Measurements from ENCODE around the gene ANXA6. TPM values are rescaled to one million over a fixed set of nuclear protein-coding genes. Genes with fewer than 3 reads are reported as not detected.
"Not testable (repeated sequence)": the region's sequence is repeated elsewhere in the genome, so short reads cannot be mapped to it uniquely, and the experiment has no call there.

ANXA6 gene
- total RNA-seq: 123 TPM

DNA sequence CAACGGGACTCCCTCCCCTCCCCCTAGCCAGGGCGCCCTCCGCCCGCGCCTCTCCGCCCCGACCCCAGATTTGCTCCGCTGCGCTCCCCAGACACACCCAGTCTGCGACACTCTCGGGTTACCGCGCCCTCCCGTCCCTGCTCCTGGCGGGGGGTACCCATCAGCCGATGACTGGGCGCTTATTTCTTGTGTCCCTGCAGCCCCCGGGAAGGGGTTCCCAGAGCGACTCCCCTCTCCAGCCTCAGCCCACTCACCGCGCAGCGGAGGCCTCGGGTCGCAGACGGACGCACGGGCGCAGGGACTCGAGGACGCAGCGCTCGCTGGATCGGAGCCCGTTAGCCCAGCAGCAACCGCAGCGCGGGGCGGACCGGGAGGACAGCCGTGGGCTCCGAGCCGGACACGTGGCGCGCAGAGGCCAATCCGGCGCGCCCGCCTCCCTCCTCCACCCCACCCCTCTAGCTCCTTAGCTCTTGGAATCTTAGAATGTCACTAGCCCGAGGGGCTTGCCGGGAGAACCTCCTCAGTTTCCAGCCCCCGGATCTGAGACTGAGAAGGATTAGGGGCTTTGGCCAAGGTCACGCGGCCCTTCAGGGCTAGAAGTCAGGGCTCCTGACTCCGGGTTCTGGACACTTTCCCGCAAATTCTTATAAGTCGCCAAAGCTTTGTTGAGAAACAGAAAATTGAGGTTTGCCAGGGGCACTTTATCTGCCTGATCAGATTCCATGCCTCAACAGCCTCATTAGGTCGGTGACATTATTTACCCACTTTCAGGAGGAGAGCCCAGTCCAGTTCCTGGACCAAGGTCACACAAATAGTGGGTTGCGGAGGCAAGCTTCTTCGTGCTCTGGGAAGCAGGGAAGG, at the start of gene ANXA6:
Gene ANXA6, minus strand, starts transcription at position 354 of the 861 bp plus-strand sequence. CDS start 9,878 bp downstream, outside the sequence.
- peak; percentile 82 for DNase-seq (ENCODE audit: low spot score)

DNA sequence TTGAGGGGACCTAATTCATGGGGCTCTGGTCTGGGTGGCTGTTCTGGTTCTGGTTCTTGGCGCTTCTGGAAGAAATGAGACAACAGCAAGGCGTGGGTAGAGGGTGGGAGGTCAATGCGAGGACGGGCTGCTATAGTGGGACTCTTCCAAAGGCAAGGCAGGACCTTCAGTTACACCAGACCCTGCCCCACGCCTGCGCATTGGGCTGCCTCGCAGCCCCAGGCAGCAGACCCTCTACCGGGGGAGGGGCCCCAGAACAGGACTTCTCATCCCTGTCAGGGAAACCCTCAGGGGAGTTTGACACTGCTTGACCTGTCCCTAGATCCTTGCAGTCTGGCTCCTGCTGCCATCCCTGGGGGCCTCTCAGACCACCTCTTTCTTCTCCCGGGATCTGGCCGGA, 47.8 kb upstream of the ANXA6 start:
- DNase-seq (ENCODE audit: low spot score): peak; percentile 34

DNA sequence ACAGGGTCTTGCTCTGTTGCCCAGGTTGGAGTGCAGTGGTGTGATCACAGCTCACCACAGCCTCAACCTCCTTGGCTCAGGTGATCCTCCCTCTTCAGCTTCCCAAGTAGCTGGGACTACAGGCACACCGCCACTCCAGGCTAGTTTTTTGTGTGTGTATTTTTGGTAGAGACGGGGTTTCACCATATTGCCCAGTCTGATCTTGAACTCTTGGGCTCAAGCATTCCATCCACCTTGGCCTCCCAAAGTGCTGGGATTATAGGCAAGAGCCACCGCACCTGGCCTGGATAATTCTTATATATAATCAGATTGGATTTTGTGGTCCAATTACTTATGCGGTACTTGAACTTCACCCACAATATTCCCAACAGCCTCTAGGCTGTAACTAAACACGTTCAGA, 46.5 kb upstream of the ANXA6 start:
- DNase-seq (ENCODE audit: low spot score): peak; percentile 6

DNA sequence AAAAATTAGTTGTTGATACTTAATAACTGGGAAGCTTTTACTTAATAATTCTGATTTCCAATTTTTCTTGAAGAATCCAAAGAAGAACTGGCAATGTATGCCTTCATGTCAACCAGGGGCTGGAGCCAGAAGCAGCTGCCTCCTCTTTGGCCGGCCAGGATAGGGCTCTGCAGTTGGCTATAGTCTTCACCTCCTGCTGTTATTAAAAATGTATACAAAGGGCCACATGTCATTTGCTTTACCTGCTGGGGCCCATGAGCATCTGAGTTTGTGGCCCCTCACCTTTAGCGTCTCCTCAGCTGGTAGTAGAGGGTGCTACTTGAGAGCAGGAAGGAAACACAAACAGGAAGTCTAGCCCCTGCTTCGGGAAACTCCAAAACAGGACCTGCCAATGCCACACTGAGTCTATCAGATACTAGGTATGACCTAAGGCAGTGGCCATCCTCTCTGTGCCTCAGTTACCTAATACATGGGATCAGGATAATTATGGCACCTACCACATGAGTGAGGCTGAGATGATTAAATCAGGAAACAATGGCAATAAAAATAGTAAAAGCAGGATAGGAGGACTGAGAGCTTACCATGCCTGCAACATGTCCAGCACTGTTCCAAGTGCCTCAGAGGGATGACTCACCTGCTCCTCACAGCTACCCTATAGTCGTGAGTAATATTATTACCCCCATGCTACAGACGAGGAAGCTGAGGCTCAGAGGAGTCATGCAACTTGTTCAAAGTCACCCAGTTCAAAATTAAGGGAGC, 45.0 kb upstream of the ANXA6 start:
- DNase-seq (ENCODE audit: low spot score): peak; percentile 27

DNA sequence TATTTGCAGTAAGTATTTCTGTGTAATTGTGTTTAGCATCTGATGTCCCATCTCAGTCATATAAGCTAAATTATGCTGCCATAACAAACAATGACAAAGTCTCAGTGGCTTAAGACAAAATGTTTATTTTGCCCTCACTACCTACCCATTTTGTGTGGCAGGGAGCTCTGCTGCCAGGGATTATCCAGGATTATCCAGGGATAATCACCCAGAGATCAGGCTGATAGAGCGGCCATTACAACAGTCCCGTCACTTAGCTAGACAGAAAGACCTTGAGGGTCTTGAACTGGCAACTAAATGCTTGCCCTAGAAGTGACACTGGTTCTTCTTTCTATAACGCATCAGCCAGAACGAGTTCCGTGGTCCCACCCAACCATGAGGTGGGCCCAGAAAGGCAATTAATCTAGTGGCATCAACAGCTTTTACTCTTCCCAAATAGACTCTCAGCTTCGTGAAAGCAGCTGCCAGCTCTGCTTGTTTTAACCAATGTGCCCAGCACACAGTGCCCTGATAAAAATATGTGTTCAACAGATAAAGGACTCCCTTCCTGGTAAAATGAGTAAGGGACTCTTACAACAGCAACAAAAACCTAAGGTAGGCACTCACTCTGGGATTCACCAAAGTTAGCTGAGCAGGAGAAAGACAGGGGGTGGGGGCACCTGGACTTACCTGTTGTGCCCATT, 43.5 kb upstream of the ANXA6 start:
- DNase-seq (ENCODE audit: low spot score): peak; percentile 13

DNA sequence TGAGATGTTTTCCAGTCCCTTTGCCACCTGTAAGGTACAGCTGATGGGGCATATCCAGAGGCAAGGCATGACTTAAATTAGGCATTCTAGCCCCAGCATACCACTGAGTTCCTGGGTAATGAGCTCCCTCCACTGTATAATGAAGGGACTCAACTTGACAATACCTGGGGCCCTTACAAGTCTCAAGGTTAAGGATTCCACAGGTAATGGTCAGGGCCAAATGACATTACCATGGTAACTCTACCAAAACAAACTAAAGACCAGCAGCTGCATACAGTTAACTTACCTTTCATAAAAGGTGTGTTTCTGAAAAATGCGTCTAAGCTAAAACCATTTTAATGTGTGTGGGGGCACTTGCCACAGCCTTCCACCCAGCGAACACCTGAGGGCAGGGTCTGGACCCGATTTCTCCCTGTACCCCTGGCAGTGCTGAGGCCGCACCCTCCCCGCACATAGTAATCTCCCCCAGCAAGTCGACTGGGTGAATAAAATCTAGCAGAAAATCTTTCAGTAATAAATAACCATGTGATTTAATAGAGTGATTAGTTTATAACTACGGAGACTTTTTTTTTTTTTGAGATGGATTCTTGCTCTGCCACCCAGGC, 42.1 kb upstream of the ANXA6 start:
- peak; percentile 19 for DNase-seq (ENCODE audit: low spot score)

DNA sequence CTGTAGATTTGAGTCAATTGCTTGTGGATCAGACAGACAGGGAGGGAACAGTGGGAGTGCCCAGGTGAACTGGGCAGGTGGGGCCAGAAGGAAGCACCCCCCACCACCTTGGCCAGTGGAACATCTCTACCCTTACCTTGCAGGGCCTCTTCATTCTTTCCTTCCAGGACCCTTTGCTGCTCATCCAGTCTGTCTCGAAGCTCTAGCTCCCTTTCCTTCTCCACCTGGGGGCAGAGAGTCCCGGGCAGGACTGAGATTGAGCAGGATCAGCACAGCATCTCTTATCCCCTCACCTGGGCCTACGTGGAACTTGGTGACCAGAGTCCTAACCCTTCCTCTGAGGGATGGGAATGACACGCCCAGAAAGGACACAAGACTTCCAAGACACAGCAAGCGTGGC, 41.3 kb upstream of the ANXA6 start:
- peak; percentile 26 for DNase-seq (ENCODE audit: low spot score)

DNA sequence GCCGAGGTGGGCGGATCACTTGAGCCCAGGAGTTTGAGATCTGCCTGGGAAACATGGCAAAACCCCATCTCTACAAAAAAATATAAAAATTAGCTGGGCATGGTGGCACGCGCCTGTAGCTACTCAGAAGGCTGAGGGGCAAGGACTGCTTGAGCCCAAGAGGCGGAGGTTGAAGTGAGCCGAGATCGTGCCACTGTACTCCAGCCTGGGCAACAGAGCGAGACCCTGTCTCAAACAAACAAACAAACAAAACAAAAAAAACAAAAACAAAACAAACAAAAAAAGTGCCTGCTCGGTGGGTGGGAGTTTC, 39.7 kb upstream of the ANXA6 start:
- DNase-seq (ENCODE audit: low spot score): not testable (repeated sequence)

DNA sequence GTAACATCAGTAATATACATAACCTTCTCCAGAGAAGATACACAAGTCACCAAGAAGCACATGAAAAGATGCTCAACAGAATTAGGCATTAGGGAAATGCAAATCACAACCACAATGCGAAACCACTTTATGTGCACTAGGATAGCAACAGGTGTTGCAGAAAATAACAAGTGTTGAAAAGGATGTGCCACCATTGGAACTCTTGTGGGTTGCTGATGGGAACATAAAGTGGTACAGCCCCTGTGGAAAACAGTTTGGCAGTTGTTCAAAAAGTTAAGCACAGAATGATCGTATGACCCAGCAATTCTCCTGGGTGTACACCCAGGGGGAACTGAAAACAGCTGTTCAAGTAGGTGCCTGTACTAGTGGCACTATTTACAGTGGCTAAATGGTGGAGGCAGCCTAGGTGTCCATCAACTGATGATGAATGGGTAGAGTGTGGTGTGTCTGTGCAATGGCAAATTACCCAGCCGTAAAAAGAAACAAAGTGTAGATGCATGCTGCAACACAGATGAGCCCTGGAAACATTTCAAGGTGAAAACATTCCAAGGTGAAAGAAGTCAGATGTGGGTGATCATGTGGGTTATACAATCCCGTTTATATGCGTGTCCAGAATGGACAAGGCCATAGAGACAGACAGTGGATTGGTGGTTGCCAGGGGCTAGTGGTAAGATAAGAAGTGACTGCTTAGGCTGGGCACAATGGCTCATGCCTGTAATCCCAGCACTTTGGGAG, 39.1 kb upstream of the ANXA6 start:
- DNase-seq (ENCODE audit: low spot score): peak; percentile 34

DNA sequence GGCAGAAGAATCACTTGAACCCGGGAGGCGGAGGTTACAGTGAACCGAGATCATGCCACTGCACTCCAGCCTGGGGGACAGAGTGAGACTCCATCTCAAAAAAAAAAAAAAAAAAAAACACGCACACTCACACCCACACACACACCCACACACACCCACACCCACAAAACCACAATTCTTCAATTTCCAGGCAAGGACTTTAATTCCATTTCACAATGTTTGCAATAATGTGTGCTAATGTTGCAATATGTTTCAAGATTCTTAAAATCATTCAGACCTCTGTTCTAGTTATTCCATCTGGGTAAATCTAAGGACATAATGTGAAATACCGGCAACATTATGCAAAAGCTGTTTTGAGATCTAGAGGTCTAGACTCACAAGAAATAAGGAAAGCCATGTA, 38.0 kb upstream of the ANXA6 start:
- DNase-seq (ENCODE audit: low spot score): peak; percentile 25

DNA sequence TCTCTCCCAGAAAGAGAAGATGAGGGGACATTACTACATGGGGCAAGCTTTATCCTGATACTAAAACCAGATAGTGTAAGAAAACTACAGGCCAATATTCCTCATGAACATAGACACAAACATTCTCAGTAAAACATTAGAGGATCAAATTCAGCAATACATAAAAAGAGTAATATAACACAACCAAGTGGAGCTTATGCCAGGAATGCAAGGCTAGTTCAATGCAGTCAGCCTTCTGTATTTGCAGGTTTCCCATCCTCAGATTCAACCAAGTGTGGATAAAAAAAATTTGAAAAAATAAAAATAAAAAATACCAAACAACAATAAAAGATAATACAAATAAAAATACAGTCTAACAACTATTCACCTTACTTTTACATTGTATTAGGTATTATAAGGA, 35.0 kb upstream of the ANXA6 start:
- DNase-seq (ENCODE audit: low spot score): no peak

DNA sequence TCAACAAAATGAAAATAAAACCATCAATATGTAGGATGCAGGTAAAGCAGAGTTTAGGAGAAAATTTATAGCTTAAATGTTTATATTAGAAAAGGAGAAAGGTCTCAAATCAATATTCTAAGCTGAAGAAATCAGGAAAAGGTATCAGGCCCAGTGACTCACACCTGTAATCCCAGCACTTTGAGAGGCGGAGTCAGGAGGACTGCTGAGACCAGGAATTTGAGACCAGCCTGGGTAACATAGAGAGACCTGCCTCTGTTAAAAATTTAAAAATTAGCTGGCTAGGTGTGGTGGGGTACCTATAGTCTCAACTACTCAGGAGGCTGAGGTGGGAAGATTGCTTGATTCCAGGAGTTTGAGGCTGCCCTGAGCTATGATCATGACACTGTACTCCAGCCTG, 34.1 kb upstream of the ANXA6 start:
- DNase-seq (ENCODE audit: low spot score): peak; percentile 9

DNA sequence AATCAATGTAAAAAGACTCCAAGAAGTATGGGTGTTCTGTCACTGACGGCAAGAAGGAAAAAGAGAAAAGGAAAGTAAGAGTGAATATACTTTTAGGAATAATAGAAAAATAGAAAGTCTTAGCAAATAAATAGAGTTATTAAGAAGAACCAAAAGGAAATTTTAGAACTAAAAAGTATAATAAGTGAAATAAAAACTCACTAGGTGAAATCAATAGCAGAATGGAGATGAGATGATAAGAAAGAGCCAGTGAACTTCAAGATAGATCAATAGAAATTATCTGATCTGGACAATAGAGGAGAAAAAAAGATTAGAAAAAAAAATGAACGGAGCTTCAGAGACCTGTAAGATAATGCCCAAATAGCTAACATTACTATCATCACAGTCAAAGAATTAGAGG, 31.6 kb upstream of the ANXA6 start:
- DNase-seq (ENCODE audit: low spot score): no peak

DNA sequence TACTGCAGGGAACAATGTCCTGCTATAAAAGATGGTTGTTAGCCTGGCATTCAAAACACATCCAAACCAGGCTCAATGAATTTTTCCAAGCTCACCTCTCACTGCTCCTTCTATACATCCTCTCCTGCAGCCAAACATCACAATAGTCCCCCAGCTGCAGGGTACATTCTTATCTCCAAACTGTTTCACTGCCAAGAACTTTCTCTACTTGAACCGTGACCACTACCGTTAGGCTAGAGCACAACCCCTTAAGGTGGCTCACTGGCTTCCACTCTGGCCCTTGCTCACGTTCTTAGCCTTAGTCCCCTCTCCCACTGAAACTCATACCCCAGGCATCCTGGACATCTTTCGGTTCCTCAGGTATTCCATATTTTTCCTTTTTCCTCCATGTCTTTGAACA, 29.0 kb upstream of the ANXA6 start:
- DNase-seq (ENCODE audit: low spot score): peak; percentile 7

DNA sequence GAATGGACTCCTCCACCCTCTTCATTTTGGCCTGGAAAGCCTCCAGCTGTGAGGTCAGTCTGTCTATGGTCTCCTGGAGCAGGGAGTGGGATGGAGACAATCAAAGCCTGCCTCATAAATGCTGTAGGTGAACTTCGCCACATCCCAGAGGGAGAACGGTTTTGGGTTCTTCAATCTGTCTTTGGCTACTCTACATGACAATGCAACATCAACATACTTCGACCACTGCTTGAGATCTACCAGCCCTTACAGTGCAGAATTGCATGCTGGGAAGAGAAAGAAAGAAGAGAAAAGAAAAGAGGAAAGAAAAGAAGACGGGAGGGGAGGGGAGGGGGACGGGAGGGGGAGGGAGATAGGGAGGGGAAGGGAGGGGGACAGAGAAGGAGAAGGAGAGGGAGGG, 28.5 kb upstream of the ANXA6 start:
- DNase-seq (ENCODE audit: low spot score): no peak

DNA sequence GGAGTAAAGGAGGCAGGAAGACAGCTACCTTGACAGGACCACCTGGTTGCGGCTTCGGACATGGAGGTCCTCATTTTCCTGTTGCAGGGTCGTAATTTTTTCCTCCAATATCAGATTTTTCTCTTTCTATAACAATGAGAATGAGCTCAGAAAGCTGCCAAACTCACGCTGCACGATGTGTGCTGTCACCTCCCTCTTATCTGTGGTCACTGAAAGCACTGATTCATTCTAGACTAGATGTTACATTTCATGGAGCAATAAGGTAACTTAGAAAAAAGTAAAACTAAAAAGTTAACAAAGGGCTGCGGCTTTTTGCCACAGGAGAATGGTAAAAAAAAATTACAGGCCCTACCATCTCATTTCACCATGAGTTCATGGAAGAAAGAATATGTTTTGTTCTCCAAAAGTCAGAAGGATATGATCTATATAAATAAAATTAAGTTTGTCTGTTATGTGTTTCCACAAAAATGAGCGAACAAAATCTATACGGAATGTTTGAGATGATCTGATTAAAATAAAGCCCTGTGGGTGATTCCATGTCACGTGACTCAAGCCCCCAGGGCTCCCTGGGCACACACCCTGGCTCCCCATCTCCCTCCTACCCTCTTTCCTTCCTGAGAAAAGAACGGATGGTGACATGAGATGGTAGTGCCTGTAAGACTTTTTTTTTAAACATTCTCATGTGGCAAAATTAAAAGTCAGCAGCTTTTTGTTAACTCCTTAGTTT, 26.9 kb upstream of the ANXA6 start:
- peak; percentile 28 for DNase-seq (ENCODE audit: low spot score)

DNA sequence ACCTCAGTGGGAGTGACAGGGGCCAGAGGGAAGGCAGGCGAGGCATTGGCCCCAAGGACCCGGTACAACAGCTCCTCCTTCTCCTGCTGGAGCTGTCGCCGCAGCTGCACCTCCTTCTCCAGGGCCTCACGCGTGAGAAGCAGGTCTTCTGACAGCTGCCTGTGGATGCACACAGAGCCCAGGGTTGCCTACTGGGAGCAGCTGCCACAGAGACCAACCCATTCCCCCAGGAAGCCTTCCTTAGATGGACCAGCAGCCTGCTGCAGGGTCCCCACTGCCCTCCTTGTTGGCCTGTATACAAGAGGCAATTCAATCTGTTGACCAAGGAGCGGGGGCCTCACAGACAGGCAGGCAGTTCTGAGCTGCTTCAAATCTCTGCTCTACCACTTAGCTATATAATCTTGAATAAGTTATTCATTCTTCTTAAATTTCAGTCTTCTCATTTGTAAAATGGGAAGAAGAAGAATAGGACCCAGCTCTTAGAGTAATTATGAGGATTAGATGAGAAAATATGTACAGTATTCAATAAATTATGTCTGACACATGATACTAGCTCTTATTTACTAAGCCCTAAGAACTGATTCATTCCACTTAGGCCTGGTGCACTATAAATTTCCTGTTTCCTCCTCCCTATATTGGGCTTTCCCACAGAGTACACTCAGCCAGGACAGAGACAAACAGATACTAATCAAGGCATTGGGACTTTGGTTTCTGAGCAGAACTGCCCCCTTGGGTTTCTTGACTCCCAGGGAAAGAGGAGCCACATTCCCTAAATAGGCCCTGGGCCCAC, 26.1 kb upstream of the ANXA6 start:
- DNase-seq (ENCODE audit: low spot score): no peak

DNA sequence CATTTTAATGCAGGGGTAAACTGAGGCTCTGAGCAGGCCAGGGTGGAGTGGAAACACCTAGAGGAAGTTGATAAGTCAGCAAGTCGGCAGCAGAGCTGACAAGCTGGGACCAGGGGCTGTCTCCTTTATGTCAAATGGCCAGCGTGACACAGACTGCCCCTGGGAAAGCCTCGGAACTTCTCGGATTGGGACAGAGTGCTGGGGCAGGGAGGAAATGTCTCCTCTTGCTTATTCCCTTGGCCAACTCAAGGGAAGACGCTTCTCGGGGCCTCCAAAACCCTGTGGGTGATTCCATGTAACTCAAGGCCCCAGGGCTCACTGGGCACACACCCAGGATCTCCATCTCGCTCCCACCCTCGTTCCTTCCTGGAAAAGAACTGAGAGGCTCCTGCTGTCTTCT, 25.4 kb upstream of the ANXA6 start:
- DNase-seq (ENCODE audit: low spot score): no peak

DNA sequence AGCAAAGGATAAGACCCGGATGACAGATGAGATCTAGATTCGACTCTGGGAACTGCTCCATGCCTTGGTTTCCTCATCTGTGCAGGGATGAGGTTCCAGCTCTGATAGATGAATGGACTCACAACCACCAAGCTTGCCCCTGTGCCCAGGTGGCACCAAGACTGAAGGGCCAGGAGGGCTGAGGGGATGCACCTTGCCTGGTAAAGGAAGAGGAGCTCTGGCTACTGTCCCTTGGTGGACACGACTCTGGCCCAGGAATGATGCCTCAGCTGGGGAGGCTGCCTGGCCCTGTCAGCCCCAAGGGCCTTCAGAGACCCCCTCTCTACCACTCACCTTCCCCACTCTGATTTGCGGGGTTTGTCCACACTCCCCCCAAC, 24.9 kb upstream of the ANXA6 start:
- peak; percentile 29 for DNase-seq (ENCODE audit: low spot score)
